GM18507 (cell line): ENCODE measurements around the gene B4GALT2.

Source experiments
- DNase-seq: peaks from one replicate; pipeline ENCODE4 v3.0.0; 2011; ENCODE audit warnings: low read depth; ENCODE audit not compliant: insufficient read length; ENCODE audit errors: extremely low spot score
- FAIRE-seq: peaks from 2 replicates; lab custom pipeline; 2011; peaks lifted over from hg19 to GRCh38; lab: Jason Lieb, UNC

The B4GALT2 gene

DNA sequence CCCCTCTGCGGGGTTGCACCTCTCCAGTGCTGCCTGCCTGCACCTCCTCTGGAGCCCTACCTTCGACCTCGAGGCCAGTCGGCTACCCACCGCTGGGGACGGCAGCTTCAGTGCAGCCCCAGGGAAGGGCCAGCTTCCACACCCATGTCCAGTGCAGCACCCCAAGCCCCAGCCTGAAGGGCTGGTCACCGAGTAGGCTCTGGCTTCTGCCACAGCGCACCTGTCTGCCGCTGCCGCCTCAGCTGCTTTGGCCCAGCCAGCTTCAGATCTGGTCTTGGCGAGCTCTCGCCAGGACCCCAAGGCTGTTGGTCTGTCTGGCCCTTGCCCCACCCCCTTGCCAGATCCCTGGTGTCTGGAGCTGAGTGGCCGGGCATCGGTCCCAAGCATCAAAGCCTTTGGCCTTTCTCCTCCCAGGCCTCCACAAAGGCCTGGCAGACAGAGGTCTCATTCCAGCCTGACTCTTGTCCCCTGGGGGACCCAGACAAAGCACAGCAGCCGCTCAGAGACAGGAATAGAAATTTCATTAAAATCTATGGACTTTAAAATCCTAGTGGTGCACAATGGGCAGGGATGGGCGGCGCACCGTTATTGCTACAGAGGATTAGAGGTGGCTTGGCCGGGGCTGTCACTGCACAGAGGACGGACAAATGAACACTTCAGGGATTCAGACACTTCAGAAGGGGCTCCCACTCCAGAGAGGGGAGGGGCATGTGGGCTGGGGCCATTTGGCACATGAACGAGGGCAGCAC lies 17.1 kb downstream of the B4GALT2 start:
- no peak for DNase-seq
- FAIRE-seq: no peak

- no peak for FAIRE-seq
- no peak for DNase-seq
Observed at GRCh38 chr1:43996733-43997115, 17.7 kb downstream of the B4GALT2 start.

- no peak for DNase-seq
- no peak for FAIRE-seq
Observed at GRCh38 chr1:43997295-43997999, 18.4 kb downstream of the B4GALT2 start.

GRCh38 chr1:43998000-43998378 lies 19.0 kb downstream of the B4GALT2 start:
- DNase-seq (no peak), FAIRE-seq (no peak)

GRCh38 chr1:43999455-43999854 lies 20.4 kb downstream of the B4GALT2 start:
- FAIRE-seq: no peak
- DNase-seq: no peak

DNA sequence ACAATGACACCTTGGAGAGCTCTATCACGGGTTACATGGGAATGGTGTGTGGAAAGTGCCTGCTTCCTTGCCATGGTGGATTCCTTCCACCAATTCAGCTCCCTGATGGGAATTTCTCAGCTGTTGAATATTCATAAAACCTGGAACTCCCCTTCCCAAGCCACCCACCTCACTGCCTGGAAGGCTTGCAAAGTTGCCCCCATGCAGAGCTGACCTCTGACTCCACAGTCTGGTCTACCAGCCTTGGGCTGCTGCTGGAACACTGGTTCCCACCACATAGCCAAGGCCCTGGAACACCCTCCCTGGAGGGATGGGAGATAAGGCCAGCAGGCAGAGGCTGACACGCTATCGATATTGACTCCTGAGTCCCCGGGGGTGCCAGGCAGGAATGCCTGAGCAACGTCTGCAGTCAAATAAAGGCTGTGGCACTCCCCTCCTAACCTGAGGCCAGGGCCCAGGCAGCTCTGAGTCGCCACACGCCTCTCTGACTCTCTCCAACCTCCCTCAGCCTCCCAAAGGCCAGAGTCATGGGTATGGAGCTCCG lies 21.2 kb downstream of the B4GALT2 start:
- DNase-seq (no peak), FAIRE-seq (no peak)

GRCh38 chr1:44002165-44002564 lies 23.2 kb downstream of the B4GALT2 start:
- FAIRE-seq (no peak), DNase-seq (no peak)

- DNase-seq: no peak
- no peak for FAIRE-seq
Observed at GRCh38 chr1:44002606-44003157, 23.7 kb downstream of the B4GALT2 start.

GRCh38 chr1:44008259-44008658 lies 29.2 kb downstream of the B4GALT2 start:
- DNase-seq (no peak), FAIRE-seq (no peak)

DNA sequence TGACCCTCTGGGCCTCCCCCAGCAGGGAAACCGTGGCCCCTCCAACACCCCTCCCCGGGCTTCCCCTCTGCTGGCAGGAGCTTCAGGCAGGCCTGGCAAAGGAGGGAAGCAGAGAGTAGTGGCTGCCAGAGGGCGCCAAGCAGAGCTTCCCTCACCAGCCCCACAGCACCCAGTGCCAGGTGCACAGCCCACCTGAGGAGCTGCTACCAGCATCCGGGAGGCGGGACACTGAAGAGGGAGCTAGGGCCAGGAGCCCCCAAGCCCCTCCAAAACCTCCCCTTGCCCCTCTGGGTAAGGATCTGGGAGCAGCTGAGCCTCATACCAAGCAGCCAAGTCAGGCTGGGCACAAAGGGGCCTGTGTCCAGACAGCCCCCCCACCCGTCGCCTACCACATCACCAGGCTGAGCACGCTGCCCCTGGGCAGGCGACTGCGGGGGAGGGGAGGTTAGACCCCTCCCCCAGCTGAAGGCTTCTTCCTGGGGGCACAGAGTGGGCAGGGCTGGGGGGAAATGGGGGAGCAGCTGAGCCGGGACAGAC lies 32.0 kb downstream of the B4GALT2 start:
- FAIRE-seq: no peak
- DNase-seq: no peak

DNA sequence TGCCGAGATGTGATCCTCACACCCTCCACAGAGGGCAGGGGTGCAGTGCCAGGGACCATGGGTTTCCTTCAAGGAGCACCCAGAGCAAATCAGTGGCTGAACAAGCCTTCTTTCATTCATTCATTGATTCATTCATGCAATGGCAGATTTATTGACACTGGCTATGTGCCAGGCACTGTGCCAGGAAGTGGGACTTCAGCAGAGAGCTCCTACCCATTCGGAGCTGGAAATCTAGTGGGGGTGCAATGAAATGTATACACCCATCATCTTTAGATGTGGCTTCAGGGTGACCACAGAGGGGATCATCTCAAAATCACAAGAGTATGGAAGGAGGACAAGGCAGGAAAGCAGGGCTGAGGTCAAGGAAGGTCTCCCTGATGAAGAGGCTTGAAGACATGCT lies 33.4 kb downstream of the B4GALT2 start:
- no peak for DNase-seq
- FAIRE-seq: no peak

GRCh38 chr1:44012941-44013609 lies 34.1 kb downstream of the B4GALT2 start:
- FAIRE-seq: no peak
- DNase-seq: no peak

DNA sequence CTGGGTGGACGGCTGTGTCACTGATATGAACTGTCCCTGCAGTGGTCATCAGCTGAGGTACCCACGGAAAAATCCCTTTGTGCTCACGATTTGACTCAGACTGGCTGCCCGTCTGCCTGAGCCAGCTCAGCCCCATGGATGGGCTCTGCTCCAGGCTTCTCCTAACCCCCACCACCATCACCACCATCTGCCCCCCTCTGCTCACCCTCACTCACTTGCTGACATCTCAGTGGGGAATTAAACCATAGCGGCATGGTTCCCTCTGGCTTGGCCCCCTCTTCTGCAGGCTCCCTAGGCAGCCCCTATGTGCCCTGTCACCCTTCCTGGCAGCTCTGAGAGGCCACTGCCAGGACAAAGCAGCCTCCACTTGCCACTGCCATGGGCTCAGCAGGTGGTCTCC lies 34.9 kb downstream of the B4GALT2 start:
- FAIRE-seq (no peak), DNase-seq (no peak)

- DNase-seq: no peak
- FAIRE-seq: no peak
Observed at GRCh38 chr1:44014365-44015104, 35.5 kb downstream of the B4GALT2 start.

- no peak for DNase-seq
- no peak for FAIRE-seq
Observed at GRCh38 chr1:44015206-44015605, 36.2 kb downstream of the B4GALT2 start.

GRCh38 chr1:44016041-44016889 lies 37.3 kb downstream of the B4GALT2 start:
- FAIRE-seq: no peak
- no peak for DNase-seq

- DNase-seq: no peak
- FAIRE-seq: no peak
Observed at GRCh38 chr1:44016890-44017400, 37.9 kb downstream of the B4GALT2 start.

GRCh38 chr1:44019466-44019948 lies 40.5 kb downstream of the B4GALT2 start:
- FAIRE-seq (no peak), DNase-seq (no peak)
